ENCODE results near the gene TSEN15. TPM values are rescaled to one million over a fixed set of nuclear protein-coding genes. Genes with fewer than 3 reads are reported as not detected.

Gene TSEN15
- total and polyA plus RNA-seq, 2 of the 13 experiments (the other 11 are each of a cell fraction or from before 2014, with no cell fraction given) = 25.6 to 35.8 TPM

GRCh38 chr1:184002071-184002470, 49.5 kb upstream of the TSEN15 start (continued):
- TF ChIP-seq ETV5 (CRISPR knock-in tag; IDR thresholded peaks at IDR 0.05; ENCODE audit: borderline replicate concordance) (peak; percentile 70; the same call in 1 of the 2 replicates), FOXM1 (CRISPR knock-in tag; IDR thresholded peaks at IDR 0.05) (no peak), RORA (CRISPR knock-in tag; IDR thresholded peaks at IDR 0.05) (no peak), FLYWCH1 (CRISPR knock-in tag; IDR thresholded peaks at IDR 0.05) (no peak), RFXAP (CRISPR knock-in tag; IDR thresholded peaks at IDR 0.05; ENCODE audit: borderline replicate concordance) (no peak), ZNF775 (CRISPR knock-in tag; IDR thresholded peaks at IDR 0.05; ENCODE audit: borderline replicate concordance) (no peak), KLF13 (CRISPR knock-in tag; IDR thresholded peaks at IDR 0.05) (no peak), ZNF432 (CRISPR knock-in tag; IDR thresholded peaks at IDR 0.05; ENCODE audit: borderline replicate concordance) (no peak), GLI4 (CRISPR knock-in tag; IDR thresholded peaks at IDR 0.05; ENCODE audit: borderline replicate concordance) (no peak), NCOA2 (CRISPR knock-in tag; IDR thresholded peaks at IDR 0.05) (peak; percentile 73), HNRNPK (IDR thresholded peaks at IDR 0.05; ENCODE audit: low read depth, low read length, poor library complexity, severe bottlenecking) (no peak), TFAP4 (IDR thresholded peaks at IDR 0.05; ENCODE audit: borderline replicate concordance, low read depth) (peak; percentile 65; the same call in 1 of the 2 replicates), MYPOP (CRISPR knock-in tag; IDR thresholded peaks at IDR 0.05) (no peak), MATR3 (CRISPR knock-in tag; IDR thresholded peaks at IDR 0.05) (no peak), GATAD2A (CRISPR knock-in tag; IDR thresholded peaks at IDR 0.05) (peak; percentile 58), KLF11 (CRISPR knock-in tag; IDR thresholded peaks at IDR 0.05) (no peak), ZNF616 (CRISPR knock-in tag; IDR thresholded peaks at IDR 0.05; ENCODE audit: low read depth) (no peak), ZBTB44 (CRISPR knock-in tag; IDR thresholded peaks at IDR 0.05) (no peak), NR2C2 (CRISPR knock-in tag; IDR thresholded peaks at IDR 0.05; ENCODE audit: borderline replicate concordance) (no peak), RCOR2 (CRISPR knock-in tag; IDR thresholded peaks at IDR 0.05) (0 out of 2 replicates have a peak, but pooled peaks have one; percentile 25), ZNF329 (CRISPR knock-in tag; IDR thresholded peaks at IDR 0.05; ENCODE audit: low read depth) (no peak), TFE3 (CRISPR knock-in tag; IDR thresholded peaks at IDR 0.05) (peak; percentile 94), HOMEZ (CRISPR knock-in tag; IDR thresholded peaks at IDR 0.05; ENCODE audit: low read depth) (peak; percentile 81), NFKB2 (CRISPR knock-in tag; IDR thresholded peaks at IDR 0.05; ENCODE audit: borderline replicate concordance) (no peak), MIER2 (CRISPR knock-in tag; IDR thresholded peaks at IDR 0.05) (peak; percentile 37; the same call in 1 of the 2 replicates), NFE2 (CRISPR knock-in tag; IDR thresholded peaks at IDR 0.05) (peak; percentile 76), ZNF780A (CRISPR knock-in tag; IDR thresholded peaks at IDR 0.05) (no peak)

All from HepG2 (cell line).